C4-2B (cell line): ENCODE data around the gene IFNA5.

Experiments
- H3K27ac ChIP-seq: fragments of 450-650 bp; 2 replicates; pipeline ENCODE4 v1.5.1; 2017
- ZFX ChIP-seq: fragments of 450-650 bp; IDR thresholded peaks from 2 replicates; pipeline ENCODE4 v1.6.1; 2017
- TF ChIP-seq, protein P1 (sequence below): fragments of 450-650 bp; conservative IDR thresholded peaks from 2 replicates; pipeline ENCODE4 v1.5.1; 2017; ENCODE audit warnings: mild to moderate bottlenecking

The IFNA5 gene

DNA sequence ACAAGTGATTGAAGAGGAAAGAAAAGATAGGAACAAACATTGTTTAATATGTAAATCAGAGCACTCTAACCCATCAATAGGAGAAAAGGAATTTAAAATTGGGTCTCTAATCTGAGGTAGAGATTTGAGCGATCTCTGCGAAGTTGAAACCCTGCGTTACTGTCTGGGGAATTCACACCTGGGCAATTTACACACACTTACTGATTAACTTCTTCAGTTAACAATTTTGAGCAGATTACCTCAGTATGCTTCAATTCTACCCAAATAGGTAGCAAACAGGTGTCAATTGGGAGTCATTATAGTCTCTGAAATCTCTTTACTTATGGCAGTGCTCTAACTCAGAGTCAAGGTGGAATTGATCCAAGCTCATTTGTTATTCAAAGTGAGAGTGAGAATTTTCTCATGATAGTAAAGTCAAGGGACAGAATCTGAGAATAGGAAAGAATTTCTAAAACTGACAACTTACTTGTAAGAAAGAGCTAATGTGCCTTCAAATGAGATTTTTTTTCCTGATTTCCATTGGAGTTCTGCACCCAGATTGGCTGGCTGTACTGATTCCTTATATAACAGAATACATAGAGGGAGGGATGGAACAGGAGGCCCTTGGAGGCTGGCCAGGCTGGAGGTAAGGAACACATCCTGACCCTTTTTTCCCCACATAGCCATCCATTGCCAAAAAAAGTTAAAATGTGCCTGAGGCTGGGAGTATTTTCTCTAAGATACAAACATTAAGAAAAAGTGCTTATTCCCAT is 38.2 kb downstream of the IFNA5 start:
- TF ChIP-seq, protein P1, sequence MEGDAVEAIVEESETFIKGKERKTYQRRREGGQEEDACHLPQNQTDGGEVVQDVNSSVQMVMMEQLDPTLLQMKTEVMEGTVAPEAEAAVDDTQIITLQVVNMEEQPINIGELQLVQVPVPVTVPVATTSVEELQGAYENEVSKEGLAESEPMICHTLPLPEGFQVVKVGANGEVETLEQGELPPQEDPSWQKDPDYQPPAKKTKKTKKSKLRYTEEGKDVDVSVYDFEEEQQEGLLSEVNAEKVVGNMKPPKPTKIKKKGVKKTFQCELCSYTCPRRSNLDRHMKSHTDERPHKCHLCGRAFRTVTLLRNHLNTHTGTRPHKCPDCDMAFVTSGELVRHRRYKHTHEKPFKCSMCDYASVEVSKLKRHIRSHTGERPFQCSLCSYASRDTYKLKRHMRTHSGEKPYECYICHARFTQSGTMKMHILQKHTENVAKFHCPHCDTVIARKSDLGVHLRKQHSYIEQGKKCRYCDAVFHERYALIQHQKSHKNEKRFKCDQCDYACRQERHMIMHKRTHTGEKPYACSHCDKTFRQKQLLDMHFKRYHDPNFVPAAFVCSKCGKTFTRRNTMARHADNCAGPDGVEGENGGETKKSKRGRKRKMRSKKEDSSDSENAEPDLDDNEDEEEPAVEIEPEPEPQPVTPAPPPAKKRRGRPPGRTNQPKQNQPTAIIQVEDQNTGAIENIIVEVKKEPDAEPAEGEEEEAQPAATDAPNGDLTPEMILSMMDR, result no peak
- no peak for TF ChIP-seq ZFX
- H3K27ac ChIP-seq, result no peak overlapping the region

DNA sequence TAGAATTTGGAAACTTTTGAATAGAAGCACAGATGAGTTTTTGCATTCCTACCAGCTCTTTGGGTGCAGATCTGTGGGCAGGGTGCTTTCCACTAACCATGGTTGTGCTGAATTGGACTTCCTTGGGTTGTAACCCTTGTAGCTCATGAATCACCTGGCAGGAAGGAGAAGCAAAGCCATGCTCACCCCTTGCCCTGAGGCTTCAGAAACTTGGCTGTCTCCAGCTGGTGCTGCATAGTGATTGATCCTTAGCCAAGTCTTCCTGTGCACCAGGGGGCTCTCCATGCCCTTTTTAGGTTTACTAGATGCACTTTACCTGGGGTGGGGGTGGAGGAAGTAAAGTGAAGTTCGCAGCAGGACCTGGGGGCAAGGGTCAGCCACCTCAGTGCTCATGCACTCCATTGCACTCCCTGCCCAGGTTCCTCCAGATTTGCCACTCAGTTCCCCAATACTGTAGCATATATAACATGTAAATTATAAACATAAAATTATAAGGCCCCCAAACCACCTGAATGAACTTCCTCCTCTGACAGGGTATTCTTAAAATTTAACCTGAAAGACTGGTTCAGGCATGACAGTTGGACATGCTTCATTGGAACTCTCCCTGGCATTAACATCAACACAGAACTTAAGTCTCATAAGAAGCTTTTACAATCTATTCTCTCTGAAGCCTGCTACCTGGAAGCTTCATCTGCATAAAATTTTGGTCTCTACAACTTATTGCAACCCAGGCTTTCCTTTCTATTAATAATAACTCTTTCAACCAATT is 39.5 kb downstream of the IFNA5 start:
- TF ChIP-seq, protein P1, result no peak
- TF ChIP-seq ZFX, result no peak
- no peak overlapping the region for H3K27ac ChIP-seq

DNA sequence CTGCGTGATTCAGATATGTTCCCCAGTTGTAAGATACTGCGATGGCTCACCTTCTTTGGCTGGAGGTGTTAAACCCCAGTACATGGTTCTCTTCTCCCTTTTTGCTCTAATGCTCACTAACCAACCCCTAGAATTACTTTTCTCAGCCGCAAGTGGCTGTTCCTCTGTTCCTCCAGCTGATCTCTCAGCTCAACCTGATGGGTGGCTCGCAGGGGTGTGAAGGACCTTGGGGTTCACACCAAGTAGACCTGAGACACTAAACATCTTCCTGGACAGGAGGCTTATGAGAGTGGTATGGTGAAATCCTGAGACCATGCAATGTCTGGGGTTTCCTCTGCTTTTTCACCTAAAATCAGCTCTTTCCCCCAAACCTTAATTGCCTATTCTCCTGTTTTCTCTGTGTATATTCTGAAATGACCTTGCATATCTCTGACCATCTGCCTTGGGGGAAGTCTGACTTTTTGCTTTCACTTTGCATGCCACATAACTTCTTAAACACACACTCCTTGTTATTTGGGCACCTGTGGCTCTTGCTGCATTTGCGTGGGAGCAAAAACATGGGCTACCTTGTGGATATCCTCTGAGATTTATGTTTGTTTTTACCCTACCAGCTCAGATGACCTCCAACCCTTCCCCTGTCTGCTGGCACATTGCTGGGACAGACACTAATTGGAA is 49.4 kb downstream of the IFNA5 start:
- no peak overlapping the region for H3K27ac ChIP-seq
- TF ChIP-seq, protein P1, result no peak
- TF ChIP-seq ZFX, result no peak
